Neural progenitor cell (in vitro differentiated cells): ENCODE results near the gene RNF213. TPM values are rescaled to one million over a fixed set of nuclear protein-coding genes. Genes with fewer than 3 reads are reported as not detected.

Experiments
- DNase-seq: peaks from one replicate; pipeline ENCODE4 v3.0.0-alpha.2; 2016; ENCODE audit warnings: low spot score
- H2AFZ ChIP-seq: fragments of 200-600 bp; sonication (generic); replicated peaks from 2 replicates; pipeline ENCODE4 v1.6.1; 2016; ENCODE audit warnings: antibody characterized with exemption
- H3F3A ChIP-seq: fragments of 200-600 bp; sonication (generic); 2 replicates; pipeline ENCODE4 v1.6.1; 2016; ENCODE audit warnings: antibody characterized with exemption, low read depth
- H3K27ac ChIP-seq: fragments of 200-600 bp; sonication (generic); 2 replicates; pipeline ENCODE4 v1.5.1; 2016; ENCODE audit warnings: mild to moderate bottlenecking
- H3K27me3 ChIP-seq: fragments of 200-600 bp; sonication (generic); 2 replicates; pipeline ENCODE4 v1.6.1; 2016; ENCODE audit warnings: mild to moderate bottlenecking, moderate library complexity
- H3K36me3 ChIP-seq: fragments of 200-600 bp; sonication (generic); 2 replicates; pipeline ENCODE4 v1.5.1; 2016
- H3K4me1 ChIP-seq: fragments of 200-600 bp; sonication (generic); 2 replicates; pipeline ENCODE4 v1.6.1; 2016; ENCODE audit warnings: mixed run types
- H3K4me2 ChIP-seq: fragments of 200-600 bp; sonication (generic); 2 replicates; pipeline ENCODE4 v1.6.1; 2016
- H3K4me3 ChIP-seq: fragments of 200-600 bp; sonication (generic); 2 replicates; pipeline ENCODE4 v1.5.1; 2016
- H3K79me2 ChIP-seq: fragments of 200-600 bp; sonication (generic); 2 replicates; pipeline ENCODE4 v1.6.1; 2016; ENCODE audit warnings: low read depth
- H3K9ac ChIP-seq: fragments of 200-600 bp; sonication (generic); 2 replicates; pipeline ENCODE4 v1.6.1; 2016
- H3K9me3 ChIP-seq: fragments of 200-600 bp; sonication (generic); 2 replicates; pipeline ENCODE4 v1.5.1; 2016; ENCODE audit warnings: low read depth
- H4K20me1 ChIP-seq: fragments of 200-600 bp; sonication (generic); 2 replicates; pipeline ENCODE4 v1.6.1; 2016; ENCODE audit warnings: low read depth
- H3K27ac Mint-ChIP-seq: 3 replicates; pipeline ENCODE4 v1.8.0; 2021; ENCODE audit warnings: mixed read lengths
- H3K27me3 Mint-ChIP-seq: 2 replicates; pipeline ENCODE4 v1.8.0; 2022; ENCODE audit warnings: low read depth, mild to moderate bottlenecking, inconsistent platforms, moderate library complexity, mixed read lengths; ENCODE audit not compliant: insufficient read depth
- H3K36me3 Mint-ChIP-seq: 3 replicates; pipeline ENCODE4 v1.8.0; 2021; ENCODE audit warnings: mixed read lengths
- H3K4me1 Mint-ChIP-seq: 3 replicates; pipeline ENCODE4 v1.8.0; 2021; ENCODE audit warnings: mixed read lengths
- H3K4me3 Mint-ChIP-seq: 3 replicates; pipeline ENCODE4 v1.8.0; 2021; ENCODE audit warnings: mild to moderate bottlenecking, moderate library complexity, mixed read lengths
- H3K9me3 Mint-ChIP-seq: 3 replicates; pipeline ENCODE4 v1.8.0; 2020; ENCODE audit warnings: mixed read lengths
- EZH2 ChIP-seq: fragments of 200-600 bp; sonication (generic); IDR thresholded peaks from 2 replicates; pipeline ENCODE4 v1.6.1; 2017; ENCODE audit warnings: antibody characterized with exemption, mild to moderate bottlenecking, moderate library complexity
- EZH2phosphoT487 ChIP-seq: fragments of 200-600 bp; sonication (generic); IDR thresholded peaks from 2 replicates; pipeline ENCODE4 v1.6.1; 2017; ENCODE audit warnings: antibody characterized with exemption
- total RNA-seq: library from RNA; depleted of rRNA; stranded (reverse); fragments of >200 nt; gene quantifications from 2 replicates; pipeline ENCODE4 v1.2.3, GENCODE V29; 2015; ENCODE audit warnings: low replicate concordance
- TF ChIP-seq, protein P1 (sequence below): fragments of 200-600 bp; sonication (generic); IDR thresholded peaks from 2 replicates; pipeline ENCODE4 v1.5.1; 2017; ENCODE audit warnings: antibody characterized with exemption, mild to moderate bottlenecking

The RNF213 gene
- total RNA-seq, 1 donor from 2014 or later = 19.8 TPM

DNA sequence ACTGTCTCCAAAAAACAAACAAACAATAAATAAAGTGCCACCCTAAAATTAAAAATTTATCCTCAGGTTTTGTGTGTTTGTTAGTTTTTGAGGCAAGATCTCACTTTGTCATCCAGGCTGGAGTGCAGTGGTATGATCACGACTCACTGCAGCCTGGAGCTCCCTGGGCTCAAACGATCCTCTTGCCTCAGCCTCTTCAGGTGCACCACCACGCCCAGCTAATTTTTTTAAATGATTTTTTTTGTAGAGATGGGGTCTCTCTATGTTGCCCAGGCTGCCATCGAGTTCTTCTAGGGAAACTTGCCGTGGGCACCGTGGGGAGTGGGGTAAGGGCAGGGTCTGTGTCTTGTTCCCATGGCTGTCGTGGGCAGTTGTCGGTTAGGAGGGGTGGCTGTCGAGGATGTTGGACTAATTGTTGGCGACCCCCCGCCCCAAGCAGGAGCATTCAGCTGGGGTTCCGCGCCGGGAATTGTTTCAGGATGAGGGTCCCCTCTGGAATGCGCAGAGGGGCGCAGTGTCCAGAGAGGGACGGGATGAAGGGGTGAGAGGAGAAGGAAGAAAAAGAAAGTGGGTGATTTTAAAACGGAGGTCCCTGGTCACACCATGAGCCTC, 1.1 kb upstream of the RNF213 start:
- no peaks in the 10 kb centered on the region for H3K36me3 ChIP-seq
- peak overlapping the region; percentile 60 for H3K4me3 ChIP-seq
- Mint-ChIP-seq H3K4me3 (peak overlapping the region; percentile 92), H3K9me3 (peaks cover 2% of the 10 kb centered on the region), H3K27me3 (peaks cover 6% of the 10 kb centered on the region), H3K4me1 (peaks cover 34% of the 10 kb centered on the region), H3K36me3 (no peaks in the 10 kb centered on the region), H3K27ac (peak overlapping the region; percentile 93)
- H3K4me1 ChIP-seq = peaks cover 10% of the 10 kb centered on the region
- peaks cover 15% of the 10 kb centered on the region for H3K27me3 ChIP-seq
- TF ChIP-seq, protein P1, sequence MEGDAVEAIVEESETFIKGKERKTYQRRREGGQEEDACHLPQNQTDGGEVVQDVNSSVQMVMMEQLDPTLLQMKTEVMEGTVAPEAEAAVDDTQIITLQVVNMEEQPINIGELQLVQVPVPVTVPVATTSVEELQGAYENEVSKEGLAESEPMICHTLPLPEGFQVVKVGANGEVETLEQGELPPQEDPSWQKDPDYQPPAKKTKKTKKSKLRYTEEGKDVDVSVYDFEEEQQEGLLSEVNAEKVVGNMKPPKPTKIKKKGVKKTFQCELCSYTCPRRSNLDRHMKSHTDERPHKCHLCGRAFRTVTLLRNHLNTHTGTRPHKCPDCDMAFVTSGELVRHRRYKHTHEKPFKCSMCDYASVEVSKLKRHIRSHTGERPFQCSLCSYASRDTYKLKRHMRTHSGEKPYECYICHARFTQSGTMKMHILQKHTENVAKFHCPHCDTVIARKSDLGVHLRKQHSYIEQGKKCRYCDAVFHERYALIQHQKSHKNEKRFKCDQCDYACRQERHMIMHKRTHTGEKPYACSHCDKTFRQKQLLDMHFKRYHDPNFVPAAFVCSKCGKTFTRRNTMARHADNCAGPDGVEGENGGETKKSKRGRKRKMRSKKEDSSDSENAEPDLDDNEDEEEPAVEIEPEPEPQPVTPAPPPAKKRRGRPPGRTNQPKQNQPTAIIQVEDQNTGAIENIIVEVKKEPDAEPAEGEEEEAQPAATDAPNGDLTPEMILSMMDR = no peak
- TF ChIP-seq EZH2 (no peak), EZH2phosphoT487 (no peak)
- H3K9ac ChIP-seq = no peak overlapping the region
- H3K79me2 ChIP-seq = no peaks in the 10 kb centered on the region
- H3K27ac ChIP-seq = no peak overlapping the region
- peak overlapping the region; percentile 72 for H2AFZ ChIP-seq
- peak overlapping the region; percentile 86 for H3K4me2 ChIP-seq
- H3F3A ChIP-seq = peaks cover 47% of the 10 kb centered on the region
- DNase-seq = peak; percentile 22
- peaks cover 22% of the 10 kb centered on the region for H4K20me1 ChIP-seq
- no peaks in the 10 kb centered on the region for H3K9me3 ChIP-seq

GRCh38 chr17:80260069-80260535, 550 bp upstream of the RNF213 start:
- Histone ChIP-seq H3K4me1 (peaks cover 10% of the 10 kb centered on the region), H3K4me3 (peak overlapping the region; percentile 60), H3K27ac (no peak overlapping the region), H3F3A (peaks cover 47% of the 10 kb centered on the region), H3K36me3 (no peaks in the 10 kb centered on the region), H3K4me2 (peak overlapping the region; percentile 86), H3K79me2 (no peaks in the 10 kb centered on the region), H3K9ac (no peak overlapping the region), H4K20me1 (peaks cover 22% of the 10 kb centered on the region), H3K27me3 (peaks cover 15% of the 10 kb centered on the region), H3K9me3 (no peaks in the 10 kb centered on the region), H2AFZ (peak overlapping the region; percentile 72)
- Mint-ChIP-seq H3K27me3 (peaks cover 6% of the 10 kb centered on the region), H3K36me3 (no peaks in the 10 kb centered on the region), H3K9me3 (peaks cover 2% of the 10 kb centered on the region), H3K27ac (no peak overlapping the region), H3K4me1 (peaks cover 34% of the 10 kb centered on the region), H3K4me3 (peak overlapping the region; percentile 92)
- no peak for TF ChIP-seq EZH2phosphoT487
- TF ChIP-seq, protein P1 = peak; percentile 5
- TF ChIP-seq EZH2 = no peak
- DNase-seq = peak; percentile 92

DNA sequence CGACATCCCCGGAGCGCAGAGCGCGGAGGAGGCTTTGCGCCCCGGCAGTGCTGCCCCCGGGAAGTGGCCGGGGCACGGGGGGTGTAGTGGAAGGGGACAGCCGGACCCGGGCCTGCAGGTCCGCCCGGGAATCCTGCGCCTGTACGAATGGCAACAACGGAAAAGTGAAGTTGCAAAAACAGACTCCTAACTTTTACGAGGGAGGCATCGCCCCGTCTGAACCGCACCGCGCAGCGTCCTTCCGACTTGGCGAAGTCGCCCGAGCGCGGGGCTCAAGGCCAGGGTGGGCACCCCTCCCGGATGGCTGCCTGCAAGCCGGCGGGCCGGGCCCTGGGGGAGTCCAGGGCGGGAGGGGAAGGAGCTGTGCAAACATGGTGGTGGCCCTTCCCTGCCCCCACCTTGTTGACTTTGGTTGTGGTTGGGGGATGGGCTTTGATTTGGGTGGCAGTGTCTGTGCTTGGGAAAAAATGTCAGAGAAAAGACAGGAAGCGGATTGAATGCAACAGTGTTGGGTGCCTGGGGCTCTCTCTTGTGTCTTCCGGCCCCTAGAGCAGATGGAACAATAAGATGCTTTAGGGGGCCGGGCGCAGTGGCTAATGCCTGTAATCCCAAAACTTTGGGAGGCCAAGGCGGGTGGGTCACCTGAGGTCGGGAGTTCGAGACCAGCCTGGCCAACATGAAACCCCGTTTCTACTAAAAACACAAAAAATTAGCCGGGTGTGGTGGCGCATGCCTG, 675 bp downstream of the RNF213 start:
- H3F3A ChIP-seq = peaks cover 47% of the 10 kb centered on the region
- Mint-ChIP-seq H3K4me1 (peaks cover 33% of the 10 kb centered on the region), H3K27ac (peak overlapping the region; percentile 90), H3K4me3 (peak overlapping the region; percentile 95), H3K36me3 (peaks cover 2% of the 10 kb centered on the region), H3K9me3 (peaks cover 2% of the 10 kb centered on the region), H3K27me3 (peaks cover 6% of the 10 kb centered on the region)
- H3K4me1 ChIP-seq = peaks cover 10% of the 10 kb centered on the region
- H3K27ac ChIP-seq = peak overlapping the region; percentile 91
- H3K9me3 ChIP-seq = no peaks in the 10 kb centered on the region
- TF ChIP-seq EZH2 = peak; percentile 44
- TF ChIP-seq, protein P1 = no peak
- DNase-seq = peak; percentile 82
- no peaks in the 10 kb centered on the region for H3K36me3 ChIP-seq
- peaks cover 15% of the 10 kb centered on the region for H3K27me3 ChIP-seq
- H3K9ac ChIP-seq = peak overlapping the region; percentile 59
- peaks cover 22% of the 10 kb centered on the region for H4K20me1 ChIP-seq
- peak overlapping the region; percentile 52 for H2AFZ ChIP-seq
- H3K4me3 ChIP-seq = peak overlapping the region; percentile 85
- no peaks in the 10 kb centered on the region for H3K79me2 ChIP-seq
- H3K4me2 ChIP-seq = peak overlapping the region; percentile 90
